GM12874 (cell line): ENCODE results near the gene SLC4A2.

Experiments used
- CTCF ChIP-seq: IDR thresholded peaks from 2 replicates; pipeline ENCODE4 v1.5.1; 2011; ENCODE audit warnings: low read depth, mild to moderate bottlenecking, control low read depth, low read length, moderate library complexity; ENCODE audit not compliant: insufficient read depth

Gene SLC4A2

GRCh38 chr7:151074817-151075661 is 15.7 kb downstream of the SLC4A2 start:
- no peak for TF ChIP-seq CTCF

- TF ChIP-seq CTCF: no peak
These were observed 16.2 kb downstream of the SLC4A2 start for GRCh38 chr7:151075662-151075971.

GRCh38 chr7:151075978-151076426 is 16.6 kb downstream of the SLC4A2 start:
- TF ChIP-seq CTCF: no peak

- TF ChIP-seq CTCF: peak; percentile 42
These were observed 17.7 kb downstream of the SLC4A2 start for GRCh38 chr7:151076863-151077704.

- TF ChIP-seq CTCF: no peak
These were observed 18.4 kb downstream of the SLC4A2 start for GRCh38 chr7:151077705-151078232.

- TF ChIP-seq CTCF: no peak
These were observed 19.0 kb downstream of the SLC4A2 start for GRCh38 chr7:151078233-151079040.
